CD1c-positive myeloid dendritic cell (primary cell): ENCODE results near the gene MITF.

Experiments
- DNase-seq: peaks from one replicate; pipeline ENCODE4 v3.0.0-alpha.2; 2016; ENCODE audit errors: extremely low spot score

The MITF gene

GRCh38 chr3:69961706-69962439, 222.6 kb downstream of the MITF start:
- no peak for DNase-seq

GRCh38 chr3:69963643-69964042, 224.4 kb downstream of the MITF start:
- no peak for DNase-seq

- DNase-seq = no peak
These were observed 227.9 kb downstream of the MITF start for GRCh38 chr3:69967156-69967555.

GRCh38 chr3:69970827-69971226, 231.6 kb downstream of the MITF start:
- DNase-seq = peak; percentile 66

GRCh38 chr3:69972672-69973071, 233.4 kb downstream of the MITF start:
- DNase-seq = no peak

- DNase-seq = no peak
These were observed 236.8 kb downstream of the MITF start for GRCh38 chr3:69976021-69976420.

GRCh38 chr3:69983546-69984265, 244.4 kb downstream of the MITF start:
- peak; percentile 46 for DNase-seq

- DNase-seq = no peak
These were observed 246.0 kb downstream of the MITF start for GRCh38 chr3:69985266-69985665.

GRCh38 chr3:69986419-69986818, 247.2 kb downstream of the MITF start:
- DNase-seq = no peak

- DNase-seq = no peak
These were observed 248.6 kb downstream of the MITF start for GRCh38 chr3:69987833-69988232.

- DNase-seq = no peak
These were observed 254.5 kb downstream of the MITF start for GRCh38 chr3:69993757-69994156.

- peak; percentile 69 for DNase-seq
These were observed 255.7 kb downstream of the MITF start for GRCh38 chr3:69994919-69995318.

- DNase-seq = no peak
These were observed 258.5 kb downstream of the MITF start for GRCh38 chr3:69997631-69998307.

- no peak for DNase-seq
These were observed 259.5 kb downstream of the MITF start for GRCh38 chr3:69998759-69999139.

- DNase-seq = no peak
These were observed 260.1 kb downstream of the MITF start, which contains the start of gene SAMMSON for GRCh38 chr3:69999140-70000027. SAMMSON (plus strand) TSS chr3:69999733.

- no peak for DNase-seq
These were observed 260.8 kb downstream of the MITF start for GRCh38 chr3:70000028-70000410.

GRCh38 chr3:70000563-70001081, 261.4 kb downstream of the MITF start:
- no peak for DNase-seq

GRCh38 chr3:70003119-70003518, 263.9 kb downstream of the MITF start:
- no peak for DNase-seq

GRCh38 chr3:70006089-70006488, 266.8 kb downstream of the MITF start:
- peak; percentile 43 for DNase-seq

GRCh38 chr3:70010346-70010745, 271.1 kb downstream of the MITF start:
- DNase-seq = peak; percentile 58

- DNase-seq = no peak
These were observed 272.3 kb downstream of the MITF start for GRCh38 chr3:70011582-70011981.
